HepG2 (cell line): ENCODE measurements around the gene SEMA3B. TPM values are rescaled to one million over a fixed set of nuclear protein-coding genes. Genes with fewer than 3 reads are reported as not detected.

Experiments
- DNMT1 ChIP-seq: sonication (generic); formaldehyde crosslinking; IDR thresholded peaks from 2 replicates; pipeline ENCODE4 v1.5.1; 2020; ENCODE audit warnings: mild to moderate bottlenecking, missing genetic modification reagents
- ESRRA ChIP-seq: sonication (generic); formaldehyde crosslinking; IDR thresholded peaks from 2 replicates; pipeline ENCODE4 v1.5.1; 2020; ENCODE audit warnings: mild to moderate bottlenecking, low read depth, missing genetic modification reagents
- FOSL2 ChIP-seq: sonication (generic); formaldehyde crosslinking; IDR thresholded peaks from 2 replicates; pipeline ENCODE4 v1.4.0; 2020; ENCODE audit warnings: missing genetic modification reagents
- RERE ChIP-seq: IDR thresholded peaks from 2 replicates; pipeline ENCODE4 v1.6.1; 2016; ENCODE audit warnings: low read depth, missing genetic modification reagents, missing compliant biosample characterization
- SOX13 ChIP-seq, 3 experiments: fragments of 450-650 bp in 1 of 3; sonication (generic) in 1 of 3; formaldehyde crosslinking in 1 of 3; IDR thresholded peaks in 2 of 3; conservative IDR thresholded peaks in 1 of 3; 2 replicates each; pipeline versions ENCODE4 v1.5.0 to v1.6.1; 2016 to 2020; ENCODE audit warnings: antibody characterized with exemption in 1 of 3, mild to moderate bottlenecking in 1 of 3, missing compliant biosample characterization in 1 of 3, missing genetic modification reagents in 1 of 3, moderate library complexity in 1 of 3
- SP140L ChIP-seq: sonication (generic); formaldehyde crosslinking; IDR thresholded peaks from 2 replicates; pipeline ENCODE4 v1.4.0; 2020; ENCODE audit warnings: missing genetic modification reagents, borderline replicate concordance
- SPEN ChIP-seq: sonication (generic); formaldehyde crosslinking; IDR thresholded peaks from 2 replicates; pipeline ENCODE4 v1.5.1; 2020; ENCODE audit warnings: low read depth, mild to moderate bottlenecking, missing genetic modification reagents
- ZMYM2 ChIP-seq: sonication (generic); formaldehyde crosslinking; IDR thresholded peaks from 2 replicates; pipeline ENCODE4 v1.8.0; 2022; ENCODE audit warnings: mild to moderate bottlenecking, missing genetic modification reagents
- ZNF343 ChIP-seq: sonication (generic); formaldehyde crosslinking; IDR thresholded peaks from 2 replicates; pipeline ENCODE4 v1.4.0; 2020; ENCODE audit warnings: mild to moderate bottlenecking, missing genetic modification reagents
- ZNF652 ChIP-seq: IDR thresholded peaks from 2 replicates; pipeline ENCODE4 v1.6.1; 2016; ENCODE audit warnings: low read depth, borderline replicate concordance
- ZNF788 ChIP-seq: sonication (generic); formaldehyde crosslinking; IDR thresholded peaks from 2 replicates; pipeline ENCODE4 v1.5.0; 2020; ENCODE audit warnings: mild to moderate bottlenecking, missing genetic modification reagents, borderline replicate concordance
- ZNF879 ChIP-seq: sonication (generic); formaldehyde crosslinking; IDR thresholded peaks from 2 replicates; pipeline ENCODE4 v1.8.1; 2023; ENCODE audit warnings: missing genetic modification reagents
- polyA plus RNA-seq, 8 experiments: library from polyadenylated mRNA; depleted of rRNA in 3 of 8; stranded (reverse) in 7 of 8; unstranded in 1 of 8; fragments of >200 nt; fragmentation: Illumina TruSeq in 4 of 8; extraction: Trizol in 4 of 8; gene quantifications; 2 replicates each; pipeline versions ENCODE4 v1.2.1 to v1.2.3, GENCODE V29; 2011 to 2016; ENCODE audit warnings: low read depth in 4 of 8, missing spikeins in 1 of 8, mixed read lengths in 1 of 8; ENCODE audit not compliant: insufficient read depth in 1 of 8
- total RNA-seq, 5 experiments: library from RNA; depleted of rRNA; stranded (reverse); fragments of >200 nt; fragmentation: Illumina TruSeq; extraction: Trizol; gene quantifications; 2 replicates each; pipeline ENCODE4 v1.2.3, GENCODE V29; 2016; ENCODE audit warnings: low read depth in 1 of 5
- TF ChIP-seq, protein P1 (sequence below): IDR thresholded peaks from 2 replicates; pipeline ENCODE4 v1.6.1; 2016; ENCODE audit warnings: missing genetic modification reagents, missing compliant biosample characterization
- TF ChIP-seq, protein P2 (sequence below): sonication (generic); formaldehyde crosslinking; IDR thresholded peaks from 2 replicates; pipeline ENCODE4 v1.8.0; 2022; ENCODE audit warnings: mild to moderate bottlenecking, missing genetic modification reagents, moderate library complexity
- TF ChIP-seq, protein P3 (sequence below): sonication (generic); formaldehyde crosslinking; IDR thresholded peaks from 2 replicates; pipeline ENCODE4 v1.4.0; 2020; ENCODE audit warnings: mild to moderate bottlenecking, missing genetic modification reagents
- TF ChIP-seq, protein P4 (sequence below): sonication (generic); formaldehyde crosslinking; IDR thresholded peaks from 2 replicates; pipeline ENCODE4 v1.5.1; 2020; ENCODE audit warnings: missing genetic modification reagents, mild to moderate bottlenecking, borderline replicate concordance

SEMA3B gene
- total and polyA plus RNA-seq, 2 of the 13 experiments (the other 11 are each of a cell fraction or from before 2014, with no cell fraction given) = 93.2 to 158 TPM

DNA sequence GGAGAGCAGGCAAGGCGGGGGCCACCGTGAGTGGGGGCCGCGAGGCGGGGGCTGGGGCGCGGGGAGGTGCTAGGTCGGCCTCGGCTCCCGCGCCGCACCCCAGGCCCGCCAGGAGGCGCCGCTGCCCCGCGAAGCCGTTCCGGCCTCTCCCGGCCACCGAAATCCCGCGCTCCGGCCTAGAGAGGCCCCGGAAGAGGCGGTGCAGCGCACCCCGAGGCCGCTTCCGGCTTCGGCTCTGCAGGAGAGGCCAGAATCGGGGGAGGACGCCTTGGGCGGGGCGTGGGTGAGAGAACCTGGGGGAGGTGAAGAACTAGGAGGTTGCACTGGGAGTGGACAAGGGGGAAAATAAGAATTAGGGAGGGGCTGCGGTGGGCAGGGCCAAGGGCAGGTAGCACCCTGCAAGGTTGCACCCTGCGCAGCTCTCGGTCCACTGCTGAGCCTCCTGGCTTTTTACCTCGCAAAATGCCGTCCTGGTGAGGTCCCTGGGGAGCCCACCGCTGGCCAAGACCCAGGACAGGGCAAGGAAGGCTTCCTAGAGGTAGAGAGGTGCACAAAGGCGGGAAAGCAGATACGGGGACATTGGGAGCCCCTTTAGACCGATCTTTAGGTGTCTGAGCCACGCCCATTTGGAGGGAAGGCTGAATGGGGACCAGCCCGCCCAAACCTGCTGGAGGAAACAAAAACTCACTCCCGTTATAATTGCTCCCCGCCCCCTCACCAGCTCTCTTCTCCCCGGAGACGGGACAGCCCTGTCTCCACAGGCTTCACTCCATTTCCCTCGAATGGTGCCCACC, 41.4 kb upstream of the SEMA3B start (continued):
- TF ChIP-seq RERE (no peak), ZNF652 (peak; percentile 12; the same call in 1 of the 2 replicates), ZNF879 (CRISPR knock-in tag) (no peak), ZNF343 (CRISPR knock-in tag) (0 out of 2 replicates have a peak, but pooled peaks have one; percentile 49), FOSL2 (0 out of 2 replicates have a peak, but pooled peaks have one; percentile 12), SP140L (CRISPR knock-in tag) (peak; percentile 62; the same call in 1 of the 2 replicates), SOX13 (IDR thresholded peaks at IDR 0.05) (no peak), SOX13 (CRISPR knock-in tag; conservative IDR thresholded peaks at IDR 0.05 in 1 of 2, IDR thresholded peaks at IDR 0.05 in 1 of 2) (peak in 1 of 2 experiments; percentile 54; a peak in 1 of 4 replicates), ZMYM2 (no peak), ESRRA (no peak), ZNF788 (CRISPR knock-in tag) (peak; percentile 95; the same call in 1 of the 2 replicates), DNMT1 (CRISPR knock-in tag) (no peak), SPEN (CRISPR knock-in tag) (peak; percentile 95; the same call in 1 of the 2 replicates)
- TF ChIP-seq, protein P1, sequence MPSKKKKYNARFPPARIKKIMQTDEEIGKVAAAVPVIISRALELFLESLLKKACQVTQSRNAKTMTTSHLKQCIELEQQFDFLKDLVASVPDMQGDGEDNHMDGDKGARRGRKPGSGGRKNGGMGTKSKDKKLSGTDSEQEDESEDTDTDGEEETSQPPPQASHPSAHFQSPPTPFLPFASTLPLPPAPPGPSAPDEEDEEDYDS (CRISPR knock-in tag) = peak; percentile 63
- TF ChIP-seq, protein P2, sequence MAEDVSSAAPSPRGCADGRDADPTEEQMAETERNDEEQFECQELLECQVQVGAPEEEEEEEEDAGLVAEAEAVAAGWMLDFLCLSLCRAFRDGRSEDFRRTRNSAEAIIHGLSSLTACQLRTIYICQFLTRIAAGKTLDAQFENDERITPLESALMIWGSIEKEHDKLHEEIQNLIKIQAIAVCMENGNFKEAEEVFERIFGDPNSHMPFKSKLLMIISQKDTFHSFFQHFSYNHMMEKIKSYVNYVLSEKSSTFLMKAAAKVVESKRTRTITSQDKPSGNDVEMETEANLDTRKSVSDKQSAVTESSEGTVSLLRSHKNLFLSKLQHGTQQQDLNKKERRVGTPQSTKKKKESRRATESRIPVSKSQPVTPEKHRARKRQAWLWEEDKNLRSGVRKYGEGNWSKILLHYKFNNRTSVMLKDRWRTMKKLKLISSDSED (CRISPR knock-in tag) = no peak
- TF ChIP-seq, protein P3, sequence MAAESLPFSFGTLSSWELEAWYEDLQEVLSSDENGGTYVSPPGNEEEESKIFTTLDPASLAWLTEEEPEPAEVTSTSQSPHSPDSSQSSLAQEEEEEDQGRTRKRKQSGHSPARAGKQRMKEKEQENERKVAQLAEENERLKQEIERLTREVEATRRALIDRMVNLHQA = no peak
- TF ChIP-seq, protein P4, sequence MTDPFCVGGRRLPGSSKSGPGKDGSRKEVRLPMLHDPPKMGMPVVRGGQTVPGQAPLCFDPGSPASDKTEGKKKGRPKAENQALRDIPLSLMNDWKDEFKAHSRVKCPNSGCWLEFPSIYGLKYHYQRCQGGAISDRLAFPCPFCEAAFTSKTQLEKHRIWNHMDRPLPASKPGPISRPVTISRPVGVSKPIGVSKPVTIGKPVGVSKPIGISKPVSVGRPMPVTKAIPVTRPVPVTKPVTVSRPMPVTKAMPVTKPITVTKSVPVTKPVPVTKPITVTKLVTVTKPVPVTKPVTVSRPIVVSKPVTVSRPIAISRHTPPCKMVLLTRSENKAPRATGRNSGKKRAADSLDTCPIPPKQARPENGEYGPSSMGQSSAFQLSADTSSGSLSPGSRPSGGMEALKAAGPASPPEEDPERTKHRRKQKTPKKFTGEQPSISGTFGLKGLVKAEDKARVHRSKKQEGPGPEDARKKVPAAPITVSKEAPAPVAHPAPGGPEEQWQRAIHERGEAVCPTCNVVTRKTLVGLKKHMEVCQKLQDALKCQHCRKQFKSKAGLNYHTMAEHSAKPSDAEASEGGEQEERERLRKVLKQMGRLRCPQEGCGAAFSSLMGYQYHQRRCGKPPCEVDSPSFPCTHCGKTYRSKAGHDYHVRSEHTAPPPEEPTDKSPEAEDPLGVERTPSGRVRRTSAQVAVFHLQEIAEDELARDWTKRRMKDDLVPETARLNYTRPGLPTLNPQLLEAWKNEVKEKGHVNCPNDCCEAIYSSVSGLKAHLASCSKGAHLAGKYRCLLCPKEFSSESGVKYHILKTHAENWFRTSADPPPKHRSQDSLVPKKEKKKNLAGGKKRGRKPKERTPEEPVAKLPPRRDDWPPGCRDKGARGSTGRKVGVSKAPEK (CRISPR knock-in tag) = no peak
